SU-DHL-6 (cell line): Measurements from ENCODE around the gene SLAIN2.
"Not testable (repeated sequence)": the region's sequence is repeated elsewhere in the genome, so short reads cannot be mapped to it uniquely, and the experiment has no call there.

Source experiments
- H2AFZ ChIP-seq: fragments of 200-600 bp; sonication (generic); 2 replicates; pipeline ENCODE4 v1.6.1; 2014; ENCODE audit warnings: low read depth, mild to moderate bottlenecking, moderate library complexity, mixed read lengths, antibody characterized with exemption, low read length; ENCODE audit not compliant: severe bottlenecking
- H3F3A ChIP-seq: fragments of 200-600 bp; shearing (Covaris generic); 2 replicates; pipeline ENCODE4 v1.6.0; 2016; ENCODE audit warnings: antibody characterized with exemption, mild to moderate bottlenecking; ENCODE audit not compliant: insufficient read depth
- H3K27ac ChIP-seq: fragments of 200-600 bp; sonication (generic); 2 replicates; pipeline ENCODE4 v1.5.1; 2016; ENCODE audit warnings: low read depth, mild to moderate bottlenecking, low read length, moderate library complexity, mixed read lengths
- H3K27me3 ChIP-seq: fragments of 200-600 bp; sonication (generic), shearing (Covaris generic); 2 replicates; pipeline ENCODE4 v1.6.0; 2014; ENCODE audit warnings: mild to moderate bottlenecking, low read length
- H3K36me3 ChIP-seq: fragments of 200-600 bp; sonication (generic); 2 replicates; pipeline ENCODE4 v1.6.1; 2014; ENCODE audit warnings: mild to moderate bottlenecking, low read length, mixed read lengths
- H3K4me2 ChIP-seq: fragments of 300-600, 200-600 bp; shearing (Covaris generic), sonication (generic); 2 replicates; pipeline ENCODE4 v1.6.0; 2014; ENCODE audit warnings: low read length, low read depth, mild to moderate bottlenecking; ENCODE audit not compliant: poor library complexity, severe bottlenecking
- H3K4me3 ChIP-seq: fragments of 200-600 bp; sonication (generic); 2 replicates; pipeline ENCODE4 v1.5.1; 2014; ENCODE audit warnings: antibody characterized with exemption, low read length, mild to moderate bottlenecking, mixed read lengths; ENCODE audit not compliant: insufficient read depth, poor library complexity, severe bottlenecking
- H3K79me2 ChIP-seq: fragments of 200-600 bp; sonication (generic); 2 replicates; pipeline ENCODE4 v1.6.1; 2014; ENCODE audit warnings: mild to moderate bottlenecking, low read length, moderate library complexity; ENCODE audit not compliant: insufficient read depth
- H3K9ac ChIP-seq: fragments of 200-600 bp; sonication (generic); 2 replicates; pipeline ENCODE4 v1.7.0; 2014; ENCODE audit warnings: mild to moderate bottlenecking, low read length
- H3K9me2 ChIP-seq: fragments of 200-600 bp; sonication (generic); replicated peaks from 2 replicates; pipeline ENCODE4 v1.6.1; 2014; ENCODE audit warnings: low read length; ENCODE audit not compliant: insufficient read depth
- H3K9me3 ChIP-seq: fragments of 200-600 bp; sonication (generic); 2 replicates; pipeline ENCODE4 v1.6.1; 2014; ENCODE audit warnings: low read length, mixed read lengths; ENCODE audit not compliant: insufficient read depth
- H4K20me1 ChIP-seq: fragments of 200-600 bp; sonication (generic); 2 replicates; pipeline ENCODE4 v1.6.1; 2014; ENCODE audit warnings: low read depth, mild to moderate bottlenecking, antibody characterized with exemption, low read length, moderate library complexity, mixed read lengths
- EZH2phosphoT487 ChIP-seq: fragments of 200-600 bp; sonication (generic), shearing (Covaris generic); conservative IDR thresholded peaks from 2 replicates; pipeline ENCODE4 v1.6.1; 2018; ENCODE audit warnings: mild to moderate bottlenecking, antibody characterized with exemption, low read length, moderate library complexity, mixed read lengths
- TF ChIP-seq, protein P1 (sequence below): fragments of 200-600 bp; sonication (generic); IDR thresholded peaks from one replicate; pipeline ENCODE4 v1.5.1; 2017; ENCODE audit warnings: antibody characterized with exemption, mild to moderate bottlenecking, low read length, moderate library complexity; ENCODE audit not compliant: insufficient read depth, poor library complexity, severe bottlenecking

The SLAIN2 gene

GRCh38 chr4:48340965-48341775 is at the start of gene SLAIN2:
TSS of gene SLAIN2 (plus strand) at chr4:48341529. CDS start at chr4:48341740, 211 bp downstream.
- Histone ChIP-seq H3K9me2 (no peaks in the 10 kb centered on the region), H3K79me2 (peaks cover 45% of the 10 kb centered on the region), H3K27me3 (no peaks in the 10 kb centered on the region), H2AFZ (peak within 1 kb of the TSS; percentile 97), H3F3A (peaks cover 8% of the 10 kb centered on the region; the same call in 1 of the 2 replicates), H3K4me3 (peak within 1 kb of the TSS; percentile 97), H3K9ac (peak within 1 kb of the TSS; percentile 95), H3K36me3 (no peaks in the 10 kb centered on the region), H3K9me3 (no peaks in the 10 kb centered on the region), H3K4me2 (peak within 1 kb of the TSS; percentile 78), H4K20me1 (peaks cover 23% of the 10 kb centered on the region), H3K27ac (peak within 1 kb of the TSS; percentile 71)
- TF ChIP-seq, protein P1, sequence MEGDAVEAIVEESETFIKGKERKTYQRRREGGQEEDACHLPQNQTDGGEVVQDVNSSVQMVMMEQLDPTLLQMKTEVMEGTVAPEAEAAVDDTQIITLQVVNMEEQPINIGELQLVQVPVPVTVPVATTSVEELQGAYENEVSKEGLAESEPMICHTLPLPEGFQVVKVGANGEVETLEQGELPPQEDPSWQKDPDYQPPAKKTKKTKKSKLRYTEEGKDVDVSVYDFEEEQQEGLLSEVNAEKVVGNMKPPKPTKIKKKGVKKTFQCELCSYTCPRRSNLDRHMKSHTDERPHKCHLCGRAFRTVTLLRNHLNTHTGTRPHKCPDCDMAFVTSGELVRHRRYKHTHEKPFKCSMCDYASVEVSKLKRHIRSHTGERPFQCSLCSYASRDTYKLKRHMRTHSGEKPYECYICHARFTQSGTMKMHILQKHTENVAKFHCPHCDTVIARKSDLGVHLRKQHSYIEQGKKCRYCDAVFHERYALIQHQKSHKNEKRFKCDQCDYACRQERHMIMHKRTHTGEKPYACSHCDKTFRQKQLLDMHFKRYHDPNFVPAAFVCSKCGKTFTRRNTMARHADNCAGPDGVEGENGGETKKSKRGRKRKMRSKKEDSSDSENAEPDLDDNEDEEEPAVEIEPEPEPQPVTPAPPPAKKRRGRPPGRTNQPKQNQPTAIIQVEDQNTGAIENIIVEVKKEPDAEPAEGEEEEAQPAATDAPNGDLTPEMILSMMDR, result no peak
- no peak for TF ChIP-seq EZH2phosphoT487

DNA sequence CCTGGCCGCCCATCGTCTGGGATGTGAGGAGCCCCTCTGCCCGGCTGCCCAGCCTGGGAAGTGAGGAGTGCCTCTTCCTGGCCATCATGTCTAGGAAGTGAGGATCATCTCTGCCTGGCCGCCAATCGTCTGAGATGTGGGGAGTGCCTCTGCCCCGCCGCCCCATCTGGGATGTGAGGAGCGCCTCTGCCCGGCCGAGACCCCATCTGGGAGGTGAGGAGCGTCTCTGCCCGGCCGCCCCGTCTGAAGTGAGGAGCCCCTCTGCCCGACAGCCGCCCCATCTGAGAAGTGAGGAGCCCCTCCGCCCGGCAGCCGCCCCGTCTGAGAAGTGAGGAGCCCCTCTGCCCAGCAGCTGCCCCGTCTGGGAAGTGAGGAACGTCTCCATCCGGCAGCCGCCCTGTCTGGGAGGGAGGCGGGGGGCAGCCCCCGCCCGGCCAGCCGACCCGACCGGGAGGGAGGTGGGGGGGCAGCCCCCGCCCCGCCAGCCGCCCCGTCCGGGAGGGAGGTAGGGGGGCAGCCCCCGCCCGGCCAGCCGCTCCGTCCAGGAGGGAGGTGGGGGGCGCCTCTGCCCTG is 49.0 kb upstream of the SLAIN2 start:
- H3K27ac ChIP-seq, H3K9me2 ChIP-seq, H3K4me3 ChIP-seq, H3K4me2 ChIP-seq, H2AFZ ChIP-seq, H3K79me2 ChIP-seq, H3F3A ChIP-seq, H3K9me3 ChIP-seq, H3K9ac ChIP-seq, H4K20me1 ChIP-seq, H3K27me3 ChIP-seq, H3K36me3 ChIP-seq: not testable (repeated sequence)

DNA sequence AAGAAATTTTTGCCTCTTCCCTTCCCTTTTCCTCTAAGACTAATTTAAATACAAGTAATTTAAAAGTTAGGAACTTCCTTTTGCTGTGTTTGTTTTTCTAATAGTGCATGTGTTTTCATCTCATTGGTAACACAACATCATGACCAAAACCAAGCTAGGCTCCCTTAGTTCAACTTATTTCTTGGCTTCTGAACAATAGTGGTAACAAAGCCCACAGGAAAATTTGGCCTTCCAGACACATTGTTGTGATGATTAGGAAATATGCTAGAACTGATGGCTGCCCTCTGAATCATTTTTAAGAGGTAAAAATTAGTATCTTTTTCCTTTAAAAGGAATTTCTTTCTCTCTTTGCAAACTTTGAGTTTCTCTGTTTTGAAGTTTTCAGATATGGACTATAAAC is 46.2 kb upstream of the SLAIN2 start:
- Histone ChIP-seq H3K4me2 (no peak overlapping the region), H3K9me3 (no peaks in the 10 kb centered on the region), H3K27me3 (no peaks in the 10 kb centered on the region), H3K4me3 (no peak overlapping the region), H3F3A (no peaks in the 10 kb centered on the region), H2AFZ (no peak overlapping the region), H3K9ac (no peak overlapping the region), H4K20me1 (no peaks in the 10 kb centered on the region), H3K79me2 (no peaks in the 10 kb centered on the region), H3K9me2 (no peaks in the 10 kb centered on the region), H3K36me3 (no peaks in the 10 kb centered on the region), H3K27ac (no peak overlapping the region)
- TF ChIP-seq EZH2phosphoT487, result no peak
- TF ChIP-seq, protein P1, result no peak

GRCh38 chr4:48296365-48296764 is 45.0 kb upstream of the SLAIN2 start:
- Histone ChIP-seq H3K36me3 (no peaks in the 10 kb centered on the region), H3K79me2 (no peaks in the 10 kb centered on the region), H4K20me1 (no peaks in the 10 kb centered on the region), H2AFZ (no peak overlapping the region), H3K4me2 (no peak overlapping the region), H3K9me2 (no peaks in the 10 kb centered on the region), H3K27me3 (no peaks in the 10 kb centered on the region), H3K9ac (no peak overlapping the region), H3F3A (no peaks in the 10 kb centered on the region), H3K9me3 (no peaks in the 10 kb centered on the region), H3K4me3 (no peak overlapping the region), H3K27ac (no peak overlapping the region)
- TF ChIP-seq, protein P1, result no peak
- TF ChIP-seq EZH2phosphoT487, result no peak
